ENCODE results near the gene ROR1.

DNA sequence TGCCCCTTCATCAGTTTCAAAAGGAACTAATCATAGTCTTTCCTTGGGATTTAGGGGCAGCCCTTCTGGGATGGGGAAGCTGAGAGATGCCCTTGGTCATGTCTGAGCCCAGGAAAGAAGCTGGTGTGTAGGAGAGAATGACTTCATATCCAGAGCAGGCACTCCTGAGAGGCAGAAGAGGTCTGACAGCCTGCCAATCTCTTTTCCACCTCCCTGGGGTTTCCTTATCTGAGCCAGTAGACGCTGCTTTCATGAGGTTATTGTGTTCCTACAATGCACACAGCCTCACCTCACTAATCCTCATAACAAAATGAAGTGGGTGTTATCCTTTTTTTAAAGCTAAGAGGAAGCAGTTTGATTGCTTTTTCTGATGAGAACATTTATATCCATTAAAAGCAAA is 14.1 kb downstream of the ROR1 start:
- TF ChIP-seq POLR2AphosphoS5 (IDR thresholded peaks at IDR 0.05; ENCODE audit: borderline replicate concordance, low read depth, low read length) (no peak), EZH2 (IDR thresholded peaks at IDR 0.05) (no peak), FOXP2 (optimal IDR thresholded peaks at IDR 0.05; ENCODE audit: control extremely low read depth, extremely low read length, insufficient read depth) (no peak)

All from SK-N-MC (cell line).